Kasumi-1 (cell line): ENCODE results near the gene PPP2R2B.

Experiments
- DNase-seq, 2 experiments: peaks; one replicate each; lab custom pipeline; 2025; lab: John Stamatoyannopoulos, UW

The PPP2R2B gene

GRCh38 chr5:146888351-146888978, 9.9 kb upstream of the PPP2R2B start:
- no peak for DNase-seq

DNA sequence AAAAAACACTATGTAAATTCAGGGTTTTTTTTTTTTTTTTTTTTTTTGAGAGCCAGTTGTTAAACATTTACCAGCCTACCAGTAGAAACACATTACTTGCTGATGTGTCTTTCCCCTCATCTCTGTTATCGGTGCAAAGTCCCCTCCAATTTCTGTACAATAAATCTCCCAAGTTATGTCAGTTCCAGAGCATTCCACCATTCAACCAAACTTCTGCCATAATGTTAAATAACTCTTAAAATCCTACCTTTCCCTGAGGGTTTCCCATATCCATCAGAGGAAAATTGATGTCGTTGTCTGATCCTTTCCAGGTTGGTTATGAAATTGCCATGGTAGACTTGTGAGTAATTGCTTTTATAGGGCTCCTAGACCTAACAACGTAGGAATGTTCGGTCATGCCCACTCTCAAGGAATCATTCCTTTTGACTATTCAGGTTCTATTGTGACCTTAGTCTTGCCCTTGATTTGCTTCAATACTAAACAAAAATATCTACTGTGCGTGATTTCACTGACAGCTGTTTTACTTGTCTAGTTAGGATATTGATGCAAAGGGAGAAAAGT, 5.6 kb upstream of the PPP2R2B start:
- no peak for DNase-seq

DNA sequence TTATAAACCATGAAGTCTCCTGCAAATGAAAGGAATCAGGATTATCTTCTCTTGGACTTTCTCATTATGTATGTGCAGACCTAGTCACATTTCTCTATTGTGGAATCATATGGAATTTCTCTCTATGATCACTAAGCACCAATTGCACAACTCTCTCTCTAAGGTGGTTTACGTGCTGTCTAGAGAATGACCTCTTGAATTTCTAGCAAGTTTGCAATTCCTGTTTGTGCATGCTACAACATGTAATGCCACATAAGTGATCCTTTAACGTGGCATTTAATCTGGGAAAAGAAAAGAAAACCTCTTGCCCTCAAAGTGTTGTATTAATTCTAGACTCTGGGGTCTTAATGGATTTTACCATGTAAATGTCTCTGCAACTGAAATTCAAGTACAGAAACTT, 5.0 kb upstream of the PPP2R2B start:
- no peak for DNase-seq

- DNase-seq, result peak; percentile 61 to 71
Observed at GRCh38 chr5:146880966-146881365, 2.4 kb upstream of the PPP2R2B start.

DNA sequence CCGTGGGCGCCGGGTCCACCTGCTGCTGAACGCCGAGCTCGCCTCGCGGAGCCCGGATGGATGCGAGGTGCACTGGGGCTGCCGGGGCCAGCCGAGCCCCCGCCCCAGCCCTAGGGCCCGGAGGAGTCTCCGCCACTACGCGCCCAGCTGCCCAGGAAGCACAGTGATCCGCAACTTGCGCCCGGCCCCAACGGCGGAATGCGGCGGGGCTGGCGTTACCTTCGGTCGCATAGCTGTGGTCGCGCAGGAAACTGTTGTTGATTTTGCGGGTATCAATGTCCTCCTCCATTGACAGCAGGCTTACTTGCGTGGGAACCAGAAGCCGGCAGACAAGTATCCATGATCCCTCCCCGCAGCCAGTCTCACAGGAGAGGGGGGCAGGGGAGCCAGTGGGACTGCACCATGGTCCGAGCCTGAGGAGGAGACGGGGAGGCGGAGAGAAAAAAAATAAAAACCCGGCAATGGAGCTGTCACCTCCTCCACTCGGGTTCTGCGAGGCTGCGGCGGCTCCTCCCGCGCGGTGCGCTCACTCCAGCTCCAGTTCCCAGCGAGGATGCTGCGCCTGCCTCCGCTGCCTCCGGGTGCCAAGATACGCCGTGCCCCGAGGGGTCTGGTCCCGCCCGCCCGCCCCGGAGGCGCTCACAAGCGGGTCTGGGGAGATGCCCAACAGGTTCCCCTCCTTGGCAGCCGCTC, 628 bp downstream of the PPP2R2B start:
- DNase-seq, result no peak

DNA sequence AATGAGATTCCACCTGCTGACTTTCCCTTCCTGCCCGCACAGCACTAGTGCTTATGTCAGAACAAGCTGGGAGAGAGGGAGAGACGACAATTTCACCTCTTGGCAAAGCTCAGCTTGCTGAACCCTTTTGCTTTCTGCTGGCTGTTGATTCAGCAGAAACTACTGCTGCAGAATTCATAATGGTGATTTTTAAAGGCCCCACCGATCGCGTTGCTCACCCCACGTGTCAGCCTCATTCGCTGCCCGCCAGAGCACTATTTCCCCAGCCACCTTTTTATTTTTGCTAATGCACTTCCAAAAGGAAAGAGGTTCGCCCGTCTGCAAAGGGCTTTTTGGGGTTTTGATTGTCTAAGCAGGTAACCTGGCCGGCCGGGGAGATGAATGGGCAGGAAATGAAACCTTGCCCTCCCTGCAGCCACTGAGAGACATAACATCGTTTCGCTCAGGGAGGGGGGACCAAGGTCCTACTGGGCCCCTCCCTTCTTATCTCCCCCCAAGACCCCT, 1.3 kb downstream of the PPP2R2B start:
- no peak for DNase-seq

GRCh38 chr5:146873186-146873917, 5.2 kb downstream of the PPP2R2B start:
- no peak for DNase-seq

- DNase-seq, result no peak
Observed at GRCh38 chr5:146872188-146872587, 6.4 kb downstream of the PPP2R2B start.

DNA sequence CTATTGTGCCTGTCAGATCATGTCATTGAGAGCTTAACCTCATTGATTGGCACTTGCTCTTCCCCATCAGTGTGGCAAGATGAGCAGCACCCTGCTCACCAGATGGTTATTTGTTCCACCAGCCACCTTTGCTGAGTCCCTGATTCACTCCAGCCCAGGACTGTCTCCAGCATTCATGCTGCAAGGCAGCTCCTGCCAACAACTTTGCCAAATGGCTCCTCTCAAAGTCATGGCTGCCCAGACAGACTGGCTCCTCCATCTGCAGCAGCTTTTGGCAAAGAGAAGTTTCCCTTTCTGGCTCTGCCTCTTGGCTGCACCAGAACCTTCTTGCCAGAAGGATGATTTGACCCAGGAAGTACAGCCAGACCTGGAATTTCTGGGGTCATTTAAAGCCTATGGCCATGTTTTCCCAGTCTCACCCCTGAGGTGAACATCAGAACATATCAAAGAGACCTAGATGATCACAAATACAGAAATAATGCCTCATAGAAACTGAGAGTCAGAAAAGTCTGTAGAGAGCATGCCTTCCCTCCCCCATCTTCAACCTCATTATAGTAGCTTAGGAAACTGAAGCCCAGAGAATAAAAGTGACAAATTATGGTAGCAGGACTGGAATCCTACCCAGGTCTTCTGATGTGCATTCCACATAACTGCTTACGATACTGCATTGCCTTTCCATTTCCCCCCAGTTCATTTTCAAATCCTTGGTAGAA, 10.4 kb downstream of the PPP2R2B start:
- DNase-seq, result no peak

DNA sequence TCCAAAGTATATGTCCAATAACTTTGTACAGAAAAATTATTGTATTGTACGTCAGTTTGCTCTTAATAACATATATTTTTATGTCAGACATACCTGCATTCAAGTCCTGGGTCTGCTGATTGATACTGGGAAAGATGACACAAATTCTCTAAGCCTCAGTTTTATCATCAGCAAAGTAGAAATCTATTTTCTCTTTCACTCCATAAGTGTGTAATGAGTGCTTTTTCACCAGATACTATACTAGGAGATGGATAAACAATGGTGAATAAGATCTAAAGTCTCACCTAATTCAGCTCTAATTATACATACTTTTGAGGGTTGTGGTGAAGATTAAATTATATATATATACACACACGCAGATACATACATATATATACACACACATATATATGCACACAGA, 12.3 kb downstream of the PPP2R2B start:
- no peak for DNase-seq

GRCh38 chr5:146862641-146863040, 15.9 kb downstream of the PPP2R2B start:
- DNase-seq, result no peak

DNA sequence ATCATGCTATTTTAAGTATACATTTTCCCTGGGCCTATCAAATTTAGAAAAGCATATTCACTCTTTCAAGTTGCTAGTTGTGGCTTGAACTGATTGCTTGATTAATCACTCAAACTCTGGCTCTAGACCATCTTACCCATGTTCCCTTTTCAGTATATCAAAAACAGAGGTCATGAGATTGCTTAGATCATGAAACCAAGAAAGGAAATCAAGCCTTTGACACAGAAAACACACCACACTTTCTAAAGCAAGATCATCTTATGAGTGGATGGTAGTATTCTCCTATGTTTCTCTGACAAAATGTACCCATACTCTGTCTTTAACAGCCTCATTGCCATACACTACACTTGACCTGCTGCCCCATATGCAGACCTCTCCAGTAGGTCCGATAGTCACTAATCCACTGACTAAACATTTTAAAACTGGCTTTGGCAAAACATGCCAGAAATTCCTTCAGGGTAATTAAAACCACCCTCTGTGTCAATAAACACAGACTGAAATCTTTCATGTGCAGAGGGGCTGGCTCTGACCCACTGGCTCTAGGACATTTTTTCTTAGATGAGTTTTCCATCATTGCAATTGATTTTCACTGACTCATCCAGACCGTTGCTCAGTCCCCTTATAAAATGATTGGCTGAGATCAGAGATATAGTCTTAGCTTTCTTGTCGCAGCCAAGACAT, 18.2 kb downstream of the PPP2R2B start:
- DNase-seq, result no peak

DNA sequence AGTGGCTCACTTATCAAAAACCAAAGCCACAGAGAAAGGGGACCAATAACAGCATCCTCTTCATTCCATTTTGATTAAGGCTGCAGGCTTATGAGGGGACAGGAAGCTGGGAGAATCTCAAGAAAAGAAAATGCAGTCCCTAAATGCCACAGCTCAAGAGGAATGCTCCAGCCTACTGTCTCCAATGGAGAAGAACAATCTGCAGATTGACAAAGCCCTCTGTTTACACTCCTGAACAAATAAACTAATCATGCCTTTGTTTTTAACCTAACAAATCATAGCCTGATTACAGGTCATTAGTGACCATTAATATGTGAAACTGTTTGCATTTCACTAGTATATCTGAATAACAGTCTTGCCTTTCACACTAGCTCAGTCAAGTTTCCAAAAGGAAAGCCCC, 26.5 kb downstream of the PPP2R2B start:
- no peak for DNase-seq

DNA sequence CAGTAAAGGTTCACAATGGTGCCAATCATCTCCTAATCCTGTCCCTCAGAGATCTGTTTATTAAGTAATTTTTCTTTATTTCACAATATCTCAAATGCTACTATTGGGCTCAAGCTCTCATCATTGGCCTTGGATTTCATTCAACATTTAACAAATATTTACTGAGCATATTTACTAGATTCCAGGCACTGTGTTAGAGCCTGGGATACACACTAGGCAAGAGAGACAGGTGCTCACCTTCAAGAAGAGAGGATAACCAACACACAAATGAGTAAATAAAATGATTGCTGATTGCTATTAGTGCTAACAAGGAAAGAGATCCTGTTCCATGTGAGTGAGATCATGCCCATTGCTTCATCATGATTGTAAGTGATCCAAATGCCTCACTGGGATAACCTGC, 27.4 kb downstream of the PPP2R2B start:
- DNase-seq, result no peak

GRCh38 chr5:146849694-146850303, 28.8 kb downstream of the PPP2R2B start:
- no peak for DNase-seq

DNA sequence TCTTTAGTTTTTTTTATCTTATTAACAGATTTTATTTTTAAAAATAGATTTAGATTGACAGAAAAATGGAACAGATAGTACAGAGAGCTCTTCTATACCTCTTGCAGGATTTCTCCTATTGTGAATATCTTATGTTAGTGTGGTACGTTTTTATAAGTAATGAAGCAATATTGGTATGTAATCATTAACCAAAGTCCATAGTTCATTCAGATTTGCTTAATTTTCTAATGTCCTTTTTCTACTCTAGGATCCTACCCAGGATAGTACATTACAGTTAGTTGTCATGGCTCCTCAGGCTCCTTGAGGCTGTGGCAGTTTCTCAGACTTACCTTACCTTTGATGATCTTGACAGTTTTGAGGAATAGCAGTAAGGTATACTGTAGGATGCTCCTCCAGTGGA, 30.4 kb downstream of the PPP2R2B start:
- DNase-seq, result no peak

DNA sequence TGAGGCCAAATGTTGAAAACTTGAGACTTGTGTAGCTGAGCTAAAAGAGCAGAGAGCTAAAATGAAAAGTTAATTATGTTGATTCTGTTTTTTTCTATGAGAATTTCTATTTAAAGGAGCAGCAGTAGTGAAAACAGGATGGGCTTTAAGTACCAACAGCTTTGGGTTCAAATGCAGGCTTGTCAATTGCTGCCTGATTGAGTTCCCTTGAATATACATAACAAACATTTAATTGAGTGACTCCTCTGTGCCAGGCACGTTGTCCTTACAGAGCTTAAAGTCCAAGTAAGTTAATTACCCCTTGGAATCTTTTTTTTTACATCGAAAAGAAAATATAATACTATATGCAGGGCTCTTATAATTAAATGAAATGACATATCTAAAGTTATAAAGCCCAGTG, 38.5 kb downstream of the PPP2R2B start:
- DNase-seq, result no peak

DNA sequence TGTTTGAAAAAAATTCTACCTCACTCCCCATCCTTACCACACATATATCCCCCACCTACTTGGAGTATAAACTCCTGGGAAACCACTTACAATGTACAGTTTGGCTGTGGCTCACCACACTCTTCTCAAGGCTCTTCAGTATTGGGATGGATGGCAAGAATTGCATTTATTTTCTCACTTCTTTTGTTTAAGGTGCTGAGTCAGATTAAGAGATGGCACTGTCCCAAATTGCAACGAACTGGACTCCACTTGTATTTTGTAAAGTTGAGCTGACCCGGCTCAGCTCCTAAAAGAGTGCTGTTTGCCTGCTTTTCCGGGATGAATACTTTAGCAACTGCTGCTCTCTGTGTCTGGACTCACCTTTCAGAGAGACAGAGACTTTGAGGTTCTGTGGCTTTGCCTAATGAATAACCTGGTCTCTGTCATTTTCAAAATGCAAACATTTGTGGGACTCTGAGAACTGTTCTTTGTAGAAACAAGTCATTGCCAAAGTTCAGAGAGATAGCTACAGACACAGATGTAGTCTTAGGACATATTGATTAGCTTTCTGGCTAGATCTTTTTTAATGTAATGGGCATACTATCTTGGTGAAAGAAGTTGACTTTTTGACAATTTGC, 42.2 kb downstream of the PPP2R2B start:
- DNase-seq, result no peak

DNA sequence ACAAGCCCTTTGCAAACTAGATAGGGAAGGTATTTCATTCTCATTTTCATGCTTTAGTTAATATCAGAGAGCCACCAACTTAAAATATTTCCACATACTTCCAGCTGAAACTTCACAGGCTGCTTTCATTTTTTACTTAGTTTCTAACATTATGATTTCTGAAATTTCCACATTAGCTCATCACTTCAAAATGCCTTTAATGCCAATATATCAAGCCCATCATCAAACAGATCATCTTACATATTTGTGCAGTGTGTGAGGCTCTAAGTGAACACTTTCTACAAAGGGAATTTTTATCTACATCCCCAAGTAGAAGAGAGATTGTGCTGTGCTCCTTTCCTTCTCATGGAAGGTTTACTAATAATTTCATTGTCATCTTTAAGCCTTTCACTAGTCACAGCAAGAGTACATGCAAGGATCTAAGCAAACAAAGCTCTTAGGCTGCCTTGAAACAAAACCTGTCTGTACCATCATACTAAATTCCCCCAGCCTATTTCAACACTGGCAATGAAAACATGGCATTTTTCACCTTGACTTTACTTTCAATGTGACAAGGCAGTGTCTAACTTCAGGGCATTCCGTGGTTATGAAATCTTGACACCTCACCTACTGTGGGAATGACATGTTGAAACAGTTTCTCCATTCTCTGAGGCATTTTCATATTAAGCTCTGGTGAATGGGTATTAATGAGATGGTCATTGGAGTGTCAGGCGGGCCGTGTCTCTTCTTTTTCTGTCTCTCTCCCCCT, 45.4 kb downstream of the PPP2R2B start:
- DNase-seq, result no peak

GRCh38 chr5:146828385-146828784, 50.2 kb downstream of the PPP2R2B start:
- no peak for DNase-seq
